GM15510 (cell line): ENCODE data around the gene SNTG2.

Source experiments
- POLR2A ChIP-seq: IDR thresholded peaks from 3 replicates; pipeline ENCODE4 v1.6.1; 2011; ENCODE audit warnings: borderline replicate concordance; ENCODE audit not compliant: insufficient read length; ENCODE audit errors: extremely low read depth

Gene SNTG2

GRCh38 chr2:1101982-1102590 is 151.4 kb downstream of the SNTG2 start:
- TF ChIP-seq POLR2A, result no peak

GRCh38 chr2:1104364-1104763 is 153.7 kb downstream of the SNTG2 start:
- no peak for TF ChIP-seq POLR2A

GRCh38 chr2:1115843-1116539 is 165.3 kb downstream of the SNTG2 start:
- TF ChIP-seq POLR2A, result no peak

- no peak for TF ChIP-seq POLR2A
Observed at GRCh38 chr2:1117569-1117968, 166.9 kb downstream of the SNTG2 start.

GRCh38 chr2:1125217-1125616 is 174.6 kb downstream of the SNTG2 start:
- TF ChIP-seq POLR2A, result no peak

GRCh38 chr2:1125633-1126370 is 175.2 kb downstream of the SNTG2 start:
- TF ChIP-seq POLR2A, result no peak

GRCh38 chr2:1129982-1130381 is 179.3 kb downstream of the SNTG2 start:
- TF ChIP-seq POLR2A, result no peak

- no peak for TF ChIP-seq POLR2A
Observed at GRCh38 chr2:1130922-1131321, 180.3 kb downstream of the SNTG2 start.

GRCh38 chr2:1132328-1132969 is 181.8 kb downstream of the SNTG2 start:
- TF ChIP-seq POLR2A, result no peak

GRCh38 chr2:1134629-1135028 is 184.0 kb downstream of the SNTG2 start:
- TF ChIP-seq POLR2A, result no peak

- TF ChIP-seq POLR2A, result no peak
Observed at GRCh38 chr2:1136067-1136466, 185.4 kb downstream of the SNTG2 start.

- no peak for TF ChIP-seq POLR2A
Observed at GRCh38 chr2:1136846-1137245, 186.2 kb downstream of the SNTG2 start.

GRCh38 chr2:1137264-1137663 is 186.6 kb downstream of the SNTG2 start:
- TF ChIP-seq POLR2A, result no peak

GRCh38 chr2:1137913-1138391 is 187.3 kb downstream of the SNTG2 start:
- no peak for TF ChIP-seq POLR2A

- TF ChIP-seq POLR2A, result no peak
Observed at GRCh38 chr2:1140389-1141003, 189.8 kb downstream of the SNTG2 start.
